WI38 (cell line): ENCODE data around the gene FOXN3.

Experiments used
- H3K4me3 ChIP-seq: 2 replicates; pipeline ENCODE4 v1.5.1; 2011; ENCODE audit warnings: low read depth, mild to moderate bottlenecking, control low read depth, low read length
- TF ChIP-seq, protein P1 (sequence below): IDR thresholded peaks from 2 replicates; pipeline ENCODE4 v1.5.1; 2012; ENCODE audit warnings: low read depth, mild to moderate bottlenecking, control low read depth, low read length

FOXN3 gene

GRCh38 chr14:89171168-89171567 lies 245.9 kb downstream of the FOXN3 start:
- TF ChIP-seq, protein P1, sequence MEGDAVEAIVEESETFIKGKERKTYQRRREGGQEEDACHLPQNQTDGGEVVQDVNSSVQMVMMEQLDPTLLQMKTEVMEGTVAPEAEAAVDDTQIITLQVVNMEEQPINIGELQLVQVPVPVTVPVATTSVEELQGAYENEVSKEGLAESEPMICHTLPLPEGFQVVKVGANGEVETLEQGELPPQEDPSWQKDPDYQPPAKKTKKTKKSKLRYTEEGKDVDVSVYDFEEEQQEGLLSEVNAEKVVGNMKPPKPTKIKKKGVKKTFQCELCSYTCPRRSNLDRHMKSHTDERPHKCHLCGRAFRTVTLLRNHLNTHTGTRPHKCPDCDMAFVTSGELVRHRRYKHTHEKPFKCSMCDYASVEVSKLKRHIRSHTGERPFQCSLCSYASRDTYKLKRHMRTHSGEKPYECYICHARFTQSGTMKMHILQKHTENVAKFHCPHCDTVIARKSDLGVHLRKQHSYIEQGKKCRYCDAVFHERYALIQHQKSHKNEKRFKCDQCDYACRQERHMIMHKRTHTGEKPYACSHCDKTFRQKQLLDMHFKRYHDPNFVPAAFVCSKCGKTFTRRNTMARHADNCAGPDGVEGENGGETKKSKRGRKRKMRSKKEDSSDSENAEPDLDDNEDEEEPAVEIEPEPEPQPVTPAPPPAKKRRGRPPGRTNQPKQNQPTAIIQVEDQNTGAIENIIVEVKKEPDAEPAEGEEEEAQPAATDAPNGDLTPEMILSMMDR: no peak
- no peak overlapping the region for H3K4me3 ChIP-seq

DNA sequence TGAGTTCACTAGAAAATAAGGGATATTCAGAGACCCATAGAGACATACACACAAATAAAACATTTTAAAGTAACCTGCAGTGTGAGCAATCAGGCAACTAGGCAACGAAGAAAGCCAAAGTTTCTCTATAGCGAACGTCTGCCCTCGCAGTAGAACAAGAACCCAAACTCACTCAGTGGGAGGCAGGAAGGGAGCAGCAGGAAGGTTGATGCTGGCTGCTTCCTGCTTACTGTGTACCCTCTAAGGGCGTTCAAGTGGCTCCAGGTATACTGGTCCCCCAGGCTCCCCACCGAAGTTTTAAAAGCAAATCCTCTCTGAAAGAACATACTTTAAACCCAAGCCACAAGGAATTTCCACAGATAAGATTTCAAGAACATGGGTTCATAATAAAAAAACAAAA lies 249.3 kb downstream of the FOXN3 start:
- TF ChIP-seq, protein P1: no peak
- no peak overlapping the region for H3K4me3 ChIP-seq

- H3K4me3 ChIP-seq: no peak overlapping the region
- TF ChIP-seq, protein P1: no peak
Measured at GRCh38 chr14:89166633-89167032, 250.4 kb downstream of the FOXN3 start.

GRCh38 chr14:89165189-89166181 lies 251.5 kb downstream of the FOXN3 start:
- H3K4me3 ChIP-seq: no peak overlapping the region
- TF ChIP-seq, protein P1: no peak

DNA sequence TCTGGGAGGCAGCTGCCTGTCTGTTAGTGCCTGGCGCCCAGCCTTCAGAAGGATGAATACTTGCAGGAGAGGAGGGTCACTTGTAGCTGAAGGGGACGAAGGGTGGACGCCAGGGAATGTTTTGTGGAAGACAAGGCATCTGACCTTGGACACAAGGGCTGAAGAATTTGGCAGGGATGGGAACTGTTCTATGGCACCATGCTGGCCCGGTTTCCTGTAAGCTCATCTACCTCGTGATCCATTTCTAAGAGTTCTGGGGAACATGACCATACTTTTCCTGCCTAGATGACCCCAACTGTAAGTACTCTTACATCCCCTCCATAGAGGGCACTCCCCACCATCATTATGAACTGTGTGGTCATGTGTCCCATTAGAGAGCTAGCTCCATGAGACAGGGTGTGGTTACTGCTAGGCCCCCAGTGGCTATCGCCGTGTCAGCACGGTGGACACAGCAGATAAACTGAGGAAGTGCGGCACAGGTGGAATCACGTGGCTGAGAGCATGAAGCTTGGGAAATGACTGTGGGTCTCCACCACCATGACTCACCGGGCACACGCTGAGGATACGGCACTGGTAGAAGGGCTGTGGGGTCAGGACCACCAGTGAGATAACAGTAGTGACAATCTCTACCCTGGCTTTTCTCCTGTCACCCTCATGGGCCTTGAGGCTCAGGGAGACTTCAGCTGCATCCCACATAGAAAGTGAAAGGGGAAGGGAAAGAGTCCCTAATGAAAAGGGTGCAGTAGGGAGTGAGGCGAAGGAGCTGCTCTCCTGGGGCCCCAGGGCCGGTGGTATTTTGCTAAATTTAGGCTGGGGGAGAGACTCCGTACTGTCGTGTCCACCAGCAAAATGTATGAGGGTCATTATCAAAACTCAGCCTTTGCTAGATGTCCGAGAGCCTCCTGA lies 252.6 kb downstream of the FOXN3 start:
- TF ChIP-seq, protein P1: no peak
- no peak overlapping the region for H3K4me3 ChIP-seq

- TF ChIP-seq, protein P1: no peak
- H3K4me3 ChIP-seq: no peak overlapping the region
Measured at GRCh38 chr14:89163031-89163636, 253.9 kb downstream of the FOXN3 start.
